Hippocampal formation (tissue), 2 donors: Measurements from ENCODE around the gene SLC41A1.

Source experiments
- DNase-seq, 2 donors: peaks; one replicate each; lab custom pipeline; 2025; lab: John Stamatoyannopoulos, UW

The SLC41A1 gene

GRCh38 chr1:205751036-205751651 is 61.9 kb downstream of the SLC41A1 start:
- no peak for DNase-seq

DNA sequence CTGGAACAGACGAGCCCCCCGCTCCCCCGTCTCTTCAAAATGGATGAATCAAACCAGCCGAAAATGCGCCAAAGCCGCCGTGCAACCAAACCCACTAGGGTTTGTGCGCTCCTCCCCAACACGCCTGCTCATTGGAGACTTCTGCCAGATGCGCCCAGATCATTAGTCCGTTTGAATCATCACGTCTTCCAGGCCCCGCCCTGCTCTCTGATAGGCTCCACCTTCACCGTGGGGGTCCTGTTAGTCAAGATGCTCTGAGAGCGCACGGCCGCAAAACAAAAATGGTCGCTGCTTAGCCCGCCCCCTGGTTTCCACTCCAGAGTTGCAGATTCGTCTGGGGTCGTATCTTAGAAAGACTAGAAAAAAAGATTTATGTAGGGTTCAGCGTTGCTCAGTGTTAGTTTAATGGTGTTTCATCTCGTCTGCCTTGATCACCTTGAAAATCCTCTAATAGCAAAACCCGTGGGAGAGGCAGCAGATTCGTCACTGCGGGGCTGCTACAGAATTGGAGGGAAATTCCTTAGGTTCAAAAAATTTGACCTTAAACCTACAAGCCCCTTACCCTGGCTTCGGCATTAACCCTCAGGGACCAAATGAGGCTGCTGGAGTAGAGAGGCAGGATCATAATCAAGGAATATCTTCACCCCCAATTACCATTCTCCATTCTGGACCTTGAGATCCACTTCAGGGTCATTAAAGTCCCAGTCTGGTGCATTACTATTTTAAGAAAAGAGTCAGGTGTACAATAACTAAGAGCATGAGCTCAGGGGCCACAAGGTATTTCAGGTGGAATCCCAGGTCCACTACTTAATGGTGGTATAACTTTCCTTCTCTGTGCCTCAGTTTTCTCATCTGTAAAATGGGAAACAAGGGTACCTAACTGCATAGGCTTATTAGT is 62.6 kb downstream of the SLC41A1 start, which contains the start of gene NUCKS1:
TSS of gene NUCKS1 (minus strand) at position 45 of the 898 bp plus-strand sequence. CDS start 209 bp downstream, outside the sequence.
- peak; percentile 96 to 99 for DNase-seq

GRCh38 chr1:205749234-205750137 is 63.5 kb downstream of the SLC41A1 start:
- peak; percentile 95 to 96 for DNase-seq

DNA sequence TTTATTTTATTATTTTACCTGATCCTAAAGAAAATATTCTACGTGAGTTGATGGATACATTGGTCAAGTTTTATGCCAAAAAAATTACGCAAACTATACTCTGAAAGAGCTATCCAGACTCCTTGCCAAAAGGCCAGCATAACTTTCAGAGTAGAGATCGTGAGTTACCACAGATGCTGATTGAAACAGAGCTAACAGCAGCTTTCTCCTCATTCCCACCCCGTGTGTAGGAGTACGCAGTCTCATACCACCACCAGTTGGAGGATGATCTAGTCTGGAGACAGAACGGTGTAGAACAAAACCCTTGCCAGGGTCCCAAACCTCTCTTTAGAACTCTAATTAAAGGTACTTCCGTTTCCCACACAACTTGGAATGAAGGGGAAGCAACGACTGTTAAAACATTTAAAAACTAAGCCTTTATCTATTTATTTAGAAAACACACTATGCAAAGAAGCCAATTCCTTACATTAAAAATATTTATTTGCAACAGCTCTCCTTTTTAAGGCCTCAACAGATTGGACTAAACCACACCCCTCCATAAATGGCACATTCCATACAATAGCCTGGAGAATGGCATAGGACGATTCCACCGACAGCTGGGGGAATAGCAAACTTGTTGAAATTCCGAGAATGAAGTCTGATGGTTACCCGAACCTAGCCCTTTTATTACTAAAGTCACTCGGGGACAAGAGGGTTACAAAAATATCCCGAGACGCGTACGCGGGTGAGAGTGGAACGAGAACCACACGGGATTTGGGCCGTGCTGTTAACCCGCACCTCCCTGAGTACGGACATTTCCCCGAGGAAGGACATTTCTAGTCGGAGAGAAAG is 64.4 kb downstream of the SLC41A1 start:
- peak in 1 of 2 donors; percentile 70 for DNase-seq

DNA sequence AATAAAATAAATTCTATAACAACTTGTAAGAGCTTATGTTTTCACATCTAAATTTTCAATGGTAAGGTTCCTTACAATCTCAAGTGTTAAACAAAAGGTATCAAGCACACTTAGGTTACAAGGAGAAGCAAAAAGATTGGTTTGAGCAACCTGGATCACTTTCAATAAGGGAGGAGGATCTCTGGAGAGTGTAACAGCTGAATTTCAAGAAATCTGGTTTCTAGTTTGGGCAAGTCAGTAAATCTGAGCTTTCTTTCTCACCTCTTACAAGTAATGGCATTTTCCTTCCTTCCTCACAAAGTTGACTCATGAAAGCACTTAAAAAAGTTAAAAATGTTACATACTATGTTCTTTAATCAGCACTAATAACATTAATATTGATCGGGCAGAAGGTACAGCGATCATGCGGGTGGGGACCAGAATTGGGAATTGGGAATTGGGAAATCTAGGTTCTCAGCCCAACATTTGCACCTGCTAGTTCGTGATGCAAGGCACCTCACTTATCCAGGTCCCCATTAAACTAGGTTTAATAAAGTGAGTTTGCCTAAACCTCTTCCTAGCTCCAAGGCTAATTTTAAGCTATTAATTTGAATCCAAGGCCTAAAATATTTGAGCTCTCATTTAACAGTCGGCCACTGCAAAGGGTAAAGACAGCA is 66.1 kb downstream of the SLC41A1 start:
- no peak for DNase-seq

DNA sequence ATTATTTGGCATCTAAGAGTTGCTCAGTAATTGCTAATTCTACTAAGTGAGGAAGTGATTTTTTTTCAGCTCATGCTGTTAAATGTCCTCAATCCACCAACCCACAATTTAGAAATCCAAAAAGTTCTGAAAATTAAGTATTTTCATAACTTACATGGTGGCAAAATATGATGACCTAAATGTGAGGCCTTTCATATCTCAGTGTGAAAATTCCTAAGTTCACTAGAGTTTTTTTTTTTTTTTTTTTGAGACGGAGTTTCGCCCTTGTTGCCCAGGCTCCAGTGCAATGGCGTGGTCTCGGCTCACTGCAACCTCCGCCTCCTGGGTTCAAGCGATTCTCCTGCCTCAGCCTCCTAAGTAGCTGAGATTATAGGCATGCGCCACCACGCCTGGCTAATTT is 68.6 kb downstream of the SLC41A1 start:
- no peak for DNase-seq

DNA sequence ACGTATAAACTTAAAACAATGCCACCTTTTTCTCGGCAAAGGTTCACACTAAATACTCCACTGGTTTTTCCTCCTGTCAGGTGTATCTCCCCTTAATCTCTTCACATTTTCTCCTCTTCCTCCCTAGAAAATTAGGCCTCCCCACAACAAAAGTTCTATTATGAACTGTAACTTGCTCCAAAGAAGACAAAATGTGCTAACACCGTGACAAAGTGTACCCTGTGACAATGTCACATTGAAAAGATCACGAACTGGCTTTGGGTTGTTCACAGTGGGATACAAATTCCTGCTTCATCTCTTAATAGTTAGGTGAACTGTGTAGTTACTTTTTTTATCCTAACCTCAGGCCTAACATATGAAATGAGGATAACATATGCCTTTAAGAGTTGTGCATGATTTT is 69.0 kb downstream of the SLC41A1 start:
- DNase-seq: no peak

DNA sequence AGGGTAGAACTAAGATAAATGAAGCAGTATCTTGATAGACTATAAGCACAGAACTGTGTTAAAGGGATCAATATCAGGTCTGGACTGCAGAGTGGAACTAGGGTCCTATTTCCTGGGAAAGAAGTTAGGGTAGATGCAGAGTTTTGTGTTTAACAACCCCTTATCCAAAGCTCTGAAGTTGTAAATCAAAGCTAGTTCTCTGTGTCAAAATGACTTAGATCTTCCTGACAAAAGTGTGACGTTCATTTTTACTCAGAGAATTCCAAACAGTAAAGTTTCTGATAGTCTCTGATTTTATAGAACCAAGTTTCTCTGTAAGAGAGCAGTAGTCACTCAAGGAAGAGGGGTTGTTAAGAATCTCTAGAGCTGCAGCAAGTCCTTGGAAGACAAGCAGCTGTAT is 71.3 kb downstream of the SLC41A1 start:
- no peak for DNase-seq

DNA sequence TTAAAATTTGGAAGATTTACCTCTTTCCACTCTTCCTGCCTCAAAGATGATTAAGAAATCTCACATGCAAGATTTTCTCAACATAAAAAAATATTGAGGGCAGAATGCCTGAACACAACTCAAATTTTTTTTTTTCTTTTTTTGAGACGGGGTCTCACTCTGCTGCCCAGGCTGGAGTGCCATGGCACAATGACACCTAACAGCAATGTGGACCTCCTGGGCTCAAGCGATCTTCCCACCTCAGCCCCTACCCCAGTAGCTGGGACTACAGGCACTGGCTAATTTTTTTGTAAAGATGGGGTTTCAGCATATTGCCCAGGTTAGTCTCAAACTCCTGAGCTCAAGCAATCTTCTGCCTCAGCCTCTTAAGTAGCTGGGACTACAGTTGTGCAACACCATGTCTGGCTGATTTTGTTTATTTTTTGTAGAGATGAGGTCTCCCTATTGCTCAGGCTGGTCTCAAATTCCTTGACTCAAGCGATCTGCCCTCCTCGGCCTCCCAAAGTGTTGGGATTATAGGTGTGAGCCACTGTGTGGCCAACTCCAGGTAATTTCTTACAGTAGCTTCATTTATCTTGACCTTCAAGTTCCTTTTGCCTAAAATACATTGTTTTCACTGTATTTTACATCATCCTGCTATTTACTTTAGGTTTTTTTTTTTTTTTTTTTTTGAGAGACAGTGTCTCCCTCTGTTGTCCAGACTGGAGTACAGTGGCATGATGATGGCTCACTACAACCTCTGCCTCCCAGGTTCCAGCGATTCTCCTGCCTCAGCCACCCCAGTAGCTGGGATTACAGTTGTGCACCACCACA is 73.4 kb downstream of the SLC41A1 start:
- DNase-seq: no peak
